MM.1S (cell line): ENCODE results near the gene ADGRD1.

Experiments used
- DNase-seq: peaks from one replicate; pipeline ENCODE4 v3.0.0-alpha.2; 2015
- H2AFZ ChIP-seq: fragments of 300-600 bp; sonication (generic); 2 replicates; pipeline ENCODE4 v1.6.0; 2016; ENCODE audit warnings: antibody characterized with exemption, low read length
- H3F3A ChIP-seq: fragments of 300-600 bp; sonication (generic); 2 replicates; pipeline ENCODE4 v1.6.1; 2016; ENCODE audit warnings: mild to moderate bottlenecking, antibody characterized with exemption, low read length, moderate library complexity, mixed read lengths; ENCODE audit not compliant: insufficient read depth
- H3K27ac ChIP-seq: fragments of 300-600 bp; sonication (generic); 2 replicates; pipeline ENCODE4 v1.5.1; 2016; ENCODE audit warnings: mild to moderate bottlenecking, low read length
- H3K27me3 ChIP-seq: fragments of 300-600 bp; sonication (generic); replicated peaks from 2 replicates; pipeline ENCODE4 v1.6.0; 2016; ENCODE audit warnings: low read length; ENCODE audit not compliant: insufficient read depth
- H3K36me3 ChIP-seq: fragments of 300-600 bp; sonication (generic); replicated peaks from 2 replicates; pipeline ENCODE4 v1.6.1; 2016; ENCODE audit warnings: mild to moderate bottlenecking, low read length, mixed read lengths; ENCODE audit not compliant: insufficient read depth
- H3K4me1 ChIP-seq: fragments of 300-600 bp; sonication (generic); 2 replicates; pipeline ENCODE4 v1.6.1; 2016; ENCODE audit warnings: low read length, mixed read lengths
- H3K4me2 ChIP-seq: fragments of 300-600 bp; sonication (generic); 2 replicates; pipeline ENCODE4 v1.6.0; 2016; ENCODE audit warnings: low read depth, low read length
- H3K4me3 ChIP-seq: fragments of 300-600 bp; sonication (generic); 2 replicates; pipeline ENCODE4 v1.5.1; 2016; ENCODE audit warnings: low read length, mixed read lengths
- H3K79me2 ChIP-seq: fragments of 300-600 bp; sonication (generic); 2 replicates; pipeline ENCODE4 v1.6.1; 2016; ENCODE audit warnings: mixed run types, low read length, mixed read lengths
- H3K9ac ChIP-seq: fragments of 300-600 bp; sonication (generic); 2 replicates; pipeline ENCODE4 v1.6.1; 2016; ENCODE audit warnings: low read length, mixed read lengths
- H3K9me2 ChIP-seq: fragments of 300-600 bp; sonication (generic); replicated peaks from 2 replicates; pipeline ENCODE4 v1.6.1; 2016; ENCODE audit warnings: mild to moderate bottlenecking, low read length, mixed read lengths; ENCODE audit not compliant: insufficient read depth
- H3K9me3 ChIP-seq: fragments of 300-600 bp; sonication (generic); replicated peaks from 2 replicates; pipeline ENCODE4 v1.6.1; 2016; ENCODE audit warnings: mild to moderate bottlenecking, low read length, mixed read lengths; ENCODE audit not compliant: insufficient read depth
- H4K20me1 ChIP-seq: fragments of 300-600 bp; sonication (generic); 2 replicates; pipeline ENCODE4 v1.6.1; 2016; ENCODE audit warnings: mild to moderate bottlenecking, low read length, moderate library complexity, mixed read lengths; ENCODE audit not compliant: insufficient read depth
- EZH2 ChIP-seq: fragments of 300-600 bp; sonication (generic); optimal IDR thresholded peaks from 2 replicates; pipeline ENCODE3; 2017; ENCODE audit warnings: low read depth, mild to moderate bottlenecking, antibody characterized with exemption, low read length, mixed read lengths
- EZH2phosphoT487 ChIP-seq: fragments of 300-600 bp; sonication (generic); IDR thresholded peaks from 2 replicates; pipeline ENCODE4 v1.6.1; 2018; ENCODE audit warnings: antibody characterized with exemption, low read length
- TF ChIP-seq, protein P1 (sequence below): fragments of 300-600 bp; sonication (generic); IDR thresholded peaks from 2 replicates; pipeline ENCODE4 v1.5.1; 2016; ENCODE audit warnings: antibody characterized with exemption, low read length, mixed read lengths

Gene ADGRD1

GRCh38 chr12:131153956-131154355, 200.2 kb downstream of the ADGRD1 start:
- no peaks in the 10 kb centered on the region for H3K36me3 ChIP-seq
- H3K9me3 ChIP-seq: no peaks in the 10 kb centered on the region
- no peaks in the 10 kb centered on the region for H3K27me3 ChIP-seq
- H3K4me3 ChIP-seq: no peak overlapping the region
- TF ChIP-seq EZH2 (no peak), EZH2phosphoT487 (no peak)
- TF ChIP-seq, protein P1, sequence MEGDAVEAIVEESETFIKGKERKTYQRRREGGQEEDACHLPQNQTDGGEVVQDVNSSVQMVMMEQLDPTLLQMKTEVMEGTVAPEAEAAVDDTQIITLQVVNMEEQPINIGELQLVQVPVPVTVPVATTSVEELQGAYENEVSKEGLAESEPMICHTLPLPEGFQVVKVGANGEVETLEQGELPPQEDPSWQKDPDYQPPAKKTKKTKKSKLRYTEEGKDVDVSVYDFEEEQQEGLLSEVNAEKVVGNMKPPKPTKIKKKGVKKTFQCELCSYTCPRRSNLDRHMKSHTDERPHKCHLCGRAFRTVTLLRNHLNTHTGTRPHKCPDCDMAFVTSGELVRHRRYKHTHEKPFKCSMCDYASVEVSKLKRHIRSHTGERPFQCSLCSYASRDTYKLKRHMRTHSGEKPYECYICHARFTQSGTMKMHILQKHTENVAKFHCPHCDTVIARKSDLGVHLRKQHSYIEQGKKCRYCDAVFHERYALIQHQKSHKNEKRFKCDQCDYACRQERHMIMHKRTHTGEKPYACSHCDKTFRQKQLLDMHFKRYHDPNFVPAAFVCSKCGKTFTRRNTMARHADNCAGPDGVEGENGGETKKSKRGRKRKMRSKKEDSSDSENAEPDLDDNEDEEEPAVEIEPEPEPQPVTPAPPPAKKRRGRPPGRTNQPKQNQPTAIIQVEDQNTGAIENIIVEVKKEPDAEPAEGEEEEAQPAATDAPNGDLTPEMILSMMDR: no peak
- H2AFZ ChIP-seq: no peak overlapping the region
- no peaks in the 10 kb centered on the region for H3K79me2 ChIP-seq
- no peaks in the 10 kb centered on the region for H3K4me1 ChIP-seq
- no peaks in the 10 kb centered on the region for H4K20me1 ChIP-seq
- no peak overlapping the region for H3K9ac ChIP-seq
- H3K9me2 ChIP-seq: no peaks in the 10 kb centered on the region
- no peak overlapping the region for H3K27ac ChIP-seq
- no peak overlapping the region for H3K4me2 ChIP-seq
- DNase-seq: no peak
- no peaks in the 10 kb centered on the region for H3F3A ChIP-seq

- H3K9me2 ChIP-seq: no peaks in the 10 kb centered on the region
- no peaks in the 10 kb centered on the region for H3F3A ChIP-seq
- no peak overlapping the region for H3K4me3 ChIP-seq
- no peaks in the 10 kb centered on the region for H3K4me1 ChIP-seq
- no peaks in the 10 kb centered on the region for H3K36me3 ChIP-seq
- no peak overlapping the region for H3K9ac ChIP-seq
- H2AFZ ChIP-seq: no peak overlapping the region
- no peaks in the 10 kb centered on the region for H3K79me2 ChIP-seq
- H3K27ac ChIP-seq: no peak overlapping the region
- no peak for DNase-seq
- H4K20me1 ChIP-seq: no peaks in the 10 kb centered on the region
- H3K9me3 ChIP-seq: no peaks in the 10 kb centered on the region
- H3K27me3 ChIP-seq: no peaks in the 10 kb centered on the region
- TF ChIP-seq, protein P1: no peak
- TF ChIP-seq EZH2 (no peak), EZH2phosphoT487 (no peak)
- H3K4me2 ChIP-seq: no peak overlapping the region
Measured at GRCh38 chr12:131155131-131155530, 201.4 kb downstream of the ADGRD1 start.

GRCh38 chr12:131157743-131158142, 204.0 kb downstream of the ADGRD1 start:
- TF ChIP-seq EZH2phosphoT487 (no peak), EZH2 (no peak)
- TF ChIP-seq, protein P1: no peak
- H3K9me2 ChIP-seq: no peaks in the 10 kb centered on the region
- H3K4me3 ChIP-seq: no peak overlapping the region
- H3K36me3 ChIP-seq: no peaks in the 10 kb centered on the region
- no peaks in the 10 kb centered on the region for H3K4me1 ChIP-seq
- no peak overlapping the region for H3K27ac ChIP-seq
- no peaks in the 10 kb centered on the region for H3F3A ChIP-seq
- H3K4me2 ChIP-seq: no peak overlapping the region
- H3K9me3 ChIP-seq: no peaks in the 10 kb centered on the region
- no peak for DNase-seq
- no peaks in the 10 kb centered on the region for H3K79me2 ChIP-seq
- no peak overlapping the region for H2AFZ ChIP-seq
- H3K27me3 ChIP-seq: no peaks in the 10 kb centered on the region
- H4K20me1 ChIP-seq: no peaks in the 10 kb centered on the region
- H3K9ac ChIP-seq: no peak overlapping the region
